Hepatocyte (in vitro differentiated cells): ENCODE data around the gene TSFM. TPM values are rescaled to one million over a fixed set of nuclear protein-coding genes. Genes with fewer than 3 reads are reported as not detected.
A peak's percentile ranks its signal among the peaks of the same experiment; 100 is the strongest.

Experiments
- DNase-seq: peaks from one replicate; pipeline ENCODE4 v3.0.0-alpha.2; 2016; ENCODE audit warnings: low spot score
- H2AFZ ChIP-seq: fragments of 200-600 bp; sonication (generic); 2 replicates; pipeline ENCODE4 v1.6.0; 2016; ENCODE audit warnings: antibody characterized with exemption, mild to moderate bottlenecking
- H3K27ac ChIP-seq: fragments of 200-600 bp; sonication (generic); 2 replicates; pipeline ENCODE4 v1.5.1; 2016; ENCODE audit warnings: mild to moderate bottlenecking
- H3K27me3 ChIP-seq: fragments of 200-600 bp; sonication (generic); 2 replicates; pipeline ENCODE4 v1.6.1; 2016
- H3K36me3 ChIP-seq: fragments of 200-600 bp; sonication (generic); replicated peaks from 2 replicates; pipeline ENCODE4 v1.5.1; 2016; ENCODE audit warnings: low read depth; ENCODE audit not compliant: insufficient read depth
- H3K4me1 ChIP-seq: fragments of 200-600 bp; sonication (generic); 2 replicates; pipeline ENCODE4 v1.5.1; 2016; ENCODE audit warnings: mild to moderate bottlenecking, moderate library complexity; ENCODE audit not compliant: insufficient read depth
- H3K4me2 ChIP-seq: fragments of 200-600 bp; sonication (generic); 2 replicates; pipeline ENCODE4 v1.6.0; 2016
- H3K4me3 ChIP-seq: fragments of 200-600 bp; sonication (generic); 2 replicates; pipeline ENCODE4 v1.5.1; 2016; ENCODE audit warnings: mild to moderate bottlenecking
- H3K79me2 ChIP-seq: fragments of 200-600 bp; sonication (generic); 2 replicates; pipeline ENCODE4 v1.6.0; 2017; ENCODE audit warnings: mild to moderate bottlenecking
- H3K9me2 ChIP-seq: fragments of 200-600 bp; sonication (generic); replicated peaks from 2 replicates; pipeline ENCODE4 v1.6.0; 2017; ENCODE audit warnings: mild to moderate bottlenecking; ENCODE audit not compliant: insufficient read depth
- H3K9me3 ChIP-seq: fragments of 200-600 bp; sonication (generic); 2 replicates; pipeline ENCODE4 v1.5.1; 2016; ENCODE audit warnings: low read depth, mild to moderate bottlenecking
- H4K20me1 ChIP-seq: fragments of 200-600 bp; sonication (generic); 2 replicates; pipeline ENCODE4 v1.6.0; 2016; ENCODE audit warnings: mild to moderate bottlenecking; ENCODE audit not compliant: insufficient read depth, poor library complexity, severe bottlenecking
- EZH2 ChIP-seq: fragments of 200-600 bp; sonication (generic); IDR thresholded peaks from 2 replicates; pipeline ENCODE4 v1.6.1; 2016; ENCODE audit warnings: antibody characterized with exemption, mild to moderate bottlenecking, borderline replicate concordance
- EZH2phosphoT487 ChIP-seq: fragments of 200-600 bp; sonication (generic); IDR thresholded peaks from one replicate; pipeline ENCODE4 v1.6.1; 2018; ENCODE audit warnings: antibody characterized with exemption, mild to moderate bottlenecking, low read depth, moderate library complexity; ENCODE audit not compliant: unreplicated experiment, severe bottlenecking
- WGBS: methylation state at CpG from one replicate; pipeline ENCODE4 v1.1.6; 2016; ENCODE audit warnings: low lambda C conversion rate; ENCODE audit errors: missing lambda C conversion rate; 5-methylcytosine and 5-hydroxymethylcytosine counted together
- polyA plus RNA-seq: library from polyadenylated mRNA; unstranded; fragments of >200 nt; fragmentation: Nextera tagmentation; extraction: Ambion mirVana; gene quantifications from 2 replicates; pipeline ENCODE4 v1.2.1, GENCODE V29; 2016
- total RNA-seq: library from RNA; depleted of rRNA; stranded (reverse); fragments of >200 nt; gene quantifications from 2 replicates; pipeline ENCODE4 v1.2.3, GENCODE V29; 2014
- TF ChIP-seq, protein P1 (sequence below): fragments of 200-600 bp; sonication (generic); IDR thresholded peaks from 2 replicates; pipeline ENCODE4 v1.5.1; 2016; ENCODE audit warnings: antibody characterized with exemption, mild to moderate bottlenecking; ENCODE audit not compliant: poor library complexity

Gene TSFM
- total and polyA plus RNA-seq, 2 experiments from 2014 or later = 15.7 to 38.9 TPM

DNA sequence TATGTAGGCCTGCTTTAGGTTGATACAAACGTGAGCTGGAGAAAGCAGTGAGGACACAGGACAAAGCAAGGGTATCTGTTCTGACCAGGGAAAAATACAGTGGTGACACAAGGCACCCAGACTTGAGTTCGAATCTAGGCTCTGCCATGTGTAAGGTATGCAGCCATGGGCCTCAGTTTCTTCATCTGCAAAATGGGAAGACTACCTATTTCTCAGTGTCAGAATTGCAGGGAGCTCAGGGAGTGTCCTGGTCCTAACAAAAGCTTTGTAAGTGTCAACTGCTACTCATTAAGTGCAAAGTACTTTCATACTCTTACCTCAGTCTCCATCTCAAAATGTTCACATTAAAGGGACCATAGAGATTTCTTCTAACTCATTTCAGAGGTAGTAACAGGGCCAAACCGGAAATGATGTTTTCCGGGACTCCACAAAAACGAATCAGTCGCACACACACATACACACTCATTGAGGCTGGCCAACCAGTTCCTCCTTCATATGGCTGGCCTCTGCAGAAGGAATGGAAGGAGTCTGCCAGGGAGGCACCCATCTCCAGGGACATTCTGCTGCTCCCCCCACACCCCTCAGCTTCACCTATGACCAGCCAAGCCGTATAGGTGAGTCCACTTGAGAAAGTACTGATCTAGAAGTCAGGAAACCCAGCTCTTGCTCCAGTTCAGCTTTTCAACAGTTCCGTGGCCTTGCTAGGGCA, 56.2 kb downstream of the TSFM start:
- Histone ChIP-seq H3K9me3 (no peaks in the 10 kb centered on the region), H2AFZ (no peak overlapping the region), H3K4me3 (no peak overlapping the region), H3K27ac (peak overlapping the region; percentile 57), H3K27me3 (no peaks in the 10 kb centered on the region), H3K9me2 (no peaks in the 10 kb centered on the region), H3K79me2 (peaks cover 100% of the 10 kb centered on the region), H3K4me2 (peak overlapping the region; percentile 91), H3K36me3 (no peaks in the 10 kb centered on the region), H4K20me1 (peaks cover 100% of the 10 kb centered on the region), H3K4me1 (peaks cover 95% of the 10 kb centered on the region)
- TF ChIP-seq EZH2 (no peak), EZH2phosphoT487 (no peak)
- TF ChIP-seq, protein P1, sequence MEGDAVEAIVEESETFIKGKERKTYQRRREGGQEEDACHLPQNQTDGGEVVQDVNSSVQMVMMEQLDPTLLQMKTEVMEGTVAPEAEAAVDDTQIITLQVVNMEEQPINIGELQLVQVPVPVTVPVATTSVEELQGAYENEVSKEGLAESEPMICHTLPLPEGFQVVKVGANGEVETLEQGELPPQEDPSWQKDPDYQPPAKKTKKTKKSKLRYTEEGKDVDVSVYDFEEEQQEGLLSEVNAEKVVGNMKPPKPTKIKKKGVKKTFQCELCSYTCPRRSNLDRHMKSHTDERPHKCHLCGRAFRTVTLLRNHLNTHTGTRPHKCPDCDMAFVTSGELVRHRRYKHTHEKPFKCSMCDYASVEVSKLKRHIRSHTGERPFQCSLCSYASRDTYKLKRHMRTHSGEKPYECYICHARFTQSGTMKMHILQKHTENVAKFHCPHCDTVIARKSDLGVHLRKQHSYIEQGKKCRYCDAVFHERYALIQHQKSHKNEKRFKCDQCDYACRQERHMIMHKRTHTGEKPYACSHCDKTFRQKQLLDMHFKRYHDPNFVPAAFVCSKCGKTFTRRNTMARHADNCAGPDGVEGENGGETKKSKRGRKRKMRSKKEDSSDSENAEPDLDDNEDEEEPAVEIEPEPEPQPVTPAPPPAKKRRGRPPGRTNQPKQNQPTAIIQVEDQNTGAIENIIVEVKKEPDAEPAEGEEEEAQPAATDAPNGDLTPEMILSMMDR = no peak
- 81% methylated on average over 8 of the region's 8 CpGs for WGBS
- DNase-seq = no peak

DNA sequence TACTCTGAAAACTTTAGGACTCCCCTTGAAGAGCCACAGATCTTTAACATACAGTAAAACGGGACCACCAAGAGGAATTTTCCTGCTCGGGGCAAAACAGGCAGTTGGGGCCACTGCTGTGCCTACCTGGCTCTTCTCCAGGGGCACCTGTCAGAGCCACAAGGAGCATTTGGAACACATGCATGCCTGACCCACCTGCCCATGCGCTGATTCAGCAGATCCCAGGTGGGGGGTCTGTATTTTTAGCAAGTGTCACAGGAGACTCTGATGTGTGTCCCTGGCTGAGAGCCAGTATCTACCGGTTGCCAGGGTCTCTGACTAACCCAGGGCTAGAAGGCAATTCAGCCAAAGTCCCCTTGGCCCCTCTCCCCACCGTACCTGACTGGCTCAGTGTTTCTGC, 57.4 kb downstream of the TSFM start:
- Histone ChIP-seq H2AFZ (no peak overlapping the region), H3K4me2 (peak overlapping the region; percentile 91), H3K27me3 (no peaks in the 10 kb centered on the region), H3K79me2 (peaks cover 100% of the 10 kb centered on the region), H3K9me2 (no peaks in the 10 kb centered on the region), H3K9me3 (no peaks in the 10 kb centered on the region), H3K36me3 (no peaks in the 10 kb centered on the region), H3K4me1 (peaks cover 92% of the 10 kb centered on the region), H3K4me3 (no peak overlapping the region), H3K27ac (peak overlapping the region; percentile 5), H4K20me1 (peaks cover 100% of the 10 kb centered on the region)
- TF ChIP-seq, protein P1 = no peak
- TF ChIP-seq EZH2 = no peak
- TF ChIP-seq EZH2phosphoT487 = no peak
- no peak for DNase-seq
- WGBS = 56% methylated on average over 5 of the region's 5 CpGs

DNA sequence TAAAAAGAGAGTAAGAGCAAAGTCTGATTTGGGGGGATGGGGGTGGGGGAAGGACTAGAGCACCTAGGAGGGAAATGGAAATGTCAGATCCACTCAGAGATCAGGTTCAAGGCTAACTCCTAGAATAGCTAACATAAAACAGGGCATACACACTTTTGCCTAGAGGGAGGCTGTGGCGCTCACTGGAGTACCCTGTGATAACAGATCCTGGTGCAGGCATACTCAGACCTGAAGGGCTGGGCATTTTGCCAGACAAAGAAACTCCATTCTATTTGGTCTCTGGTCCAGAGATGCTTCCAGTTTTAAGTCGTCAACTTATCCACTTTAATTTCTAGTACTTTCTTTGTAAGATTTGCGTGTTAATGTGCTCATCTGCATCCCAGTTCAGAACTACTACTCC, 58.1 kb downstream of the TSFM start:
- H3K4me1 ChIP-seq = peaks cover 85% of the 10 kb centered on the region

More for the DNA sequence above, 58.1 kb downstream of the TSFM start:
- Histone ChIP-seq H3K79me2 (peaks cover 100% of the 10 kb centered on the region), H3K4me3 (no peak overlapping the region), H3K27me3 (no peaks in the 10 kb centered on the region), H3K9me2 (no peaks in the 10 kb centered on the region), H3K9me3 (no peaks in the 10 kb centered on the region), H3K36me3 (no peaks in the 10 kb centered on the region), H2AFZ (no peak overlapping the region), H3K27ac (peak overlapping the region; percentile 14), H4K20me1 (peaks cover 98% of the 10 kb centered on the region), H3K4me2 (peak overlapping the region; percentile 91)
- WGBS = 71% methylated on average over 3 of the region's 3 CpGs
- TF ChIP-seq EZH2phosphoT487 = no peak
- TF ChIP-seq, protein P1 = no peak
- no peak for TF ChIP-seq EZH2
- peak; percentile 59 for DNase-seq
